HG03064 (cell line): Measurements from ENCODE around the gene MED13L.

ENCODE experiments used
- ATAC-seq: cut with Tn5 transposase; IDR thresholded peaks from one replicate; pipeline ENCODE4 v1.9.1; 2021; ENCODE audit warnings: low read depth; ENCODE audit not compliant: unreplicated experiment

MED13L gene

DNA sequence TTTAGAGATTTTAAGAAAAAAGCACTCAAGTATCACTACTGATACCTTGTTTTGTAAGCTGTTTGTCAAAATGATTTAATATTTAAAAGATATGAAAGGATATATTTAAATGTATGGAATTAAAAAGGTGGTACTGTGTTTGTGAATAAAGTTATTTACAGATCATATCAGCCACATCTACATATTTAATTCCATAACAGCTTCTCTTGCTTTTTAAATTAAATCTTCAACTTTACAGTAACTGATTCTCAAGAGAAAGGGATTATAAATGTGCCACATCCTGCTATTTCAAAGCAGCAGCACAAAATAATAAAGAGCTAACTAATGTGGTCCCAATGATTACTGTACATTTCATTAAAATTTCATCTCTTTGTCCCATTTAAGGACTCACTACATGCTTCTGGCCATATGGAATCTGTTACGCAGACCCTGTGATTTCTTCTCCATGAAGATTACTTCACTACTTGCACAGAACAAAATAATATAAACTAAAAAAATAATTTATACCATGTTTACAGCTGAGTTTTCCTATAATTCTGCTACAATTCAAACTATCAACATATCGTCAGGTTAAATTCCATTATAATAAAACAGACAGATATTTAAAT lies 117.8 kb downstream of the MED13L start:
- no peak for ATAC-seq

DNA sequence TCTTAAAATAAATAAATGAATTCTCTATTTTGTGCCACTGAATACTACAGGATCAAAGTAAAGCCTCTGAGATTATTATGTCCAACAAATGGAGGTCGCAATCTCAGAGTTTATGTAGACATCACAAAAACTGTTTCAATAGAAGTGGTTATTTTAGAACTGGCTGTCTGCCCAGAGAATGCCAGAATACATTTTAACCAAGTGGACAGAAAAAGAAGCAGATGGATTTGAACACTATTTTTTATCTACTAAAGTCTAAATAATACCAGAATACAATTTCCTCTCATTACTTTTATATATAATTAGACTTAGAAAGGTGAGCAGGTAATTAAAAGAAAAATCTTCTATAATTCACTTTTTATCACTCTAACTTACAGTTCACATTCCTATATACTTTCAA lies 118.3 kb downstream of the MED13L start:
- no peak for ATAC-seq

GRCh38 chr12:116157845-116158267 lies 119.6 kb downstream of the MED13L start:
- no peak for ATAC-seq

DNA sequence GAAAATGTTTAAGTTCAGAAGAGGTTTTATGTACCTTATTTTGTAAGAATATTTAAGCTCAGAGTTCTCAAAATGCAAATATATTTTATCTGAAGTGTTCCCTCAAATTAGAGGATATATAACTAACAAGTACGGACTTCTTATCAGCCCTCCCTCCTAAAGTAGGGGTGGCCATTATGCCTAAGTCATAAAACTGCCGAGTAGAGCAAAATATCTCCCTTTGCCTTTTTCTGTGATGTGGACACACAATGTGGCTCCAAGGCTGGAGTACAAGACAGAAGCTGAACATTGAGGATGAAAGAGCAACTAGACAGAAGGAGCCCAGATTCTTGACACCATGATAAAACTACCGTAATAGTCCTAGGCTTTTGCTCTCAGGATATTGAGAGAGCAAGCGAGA lies 120.9 kb downstream of the MED13L start:
- no peak for ATAC-seq

DNA sequence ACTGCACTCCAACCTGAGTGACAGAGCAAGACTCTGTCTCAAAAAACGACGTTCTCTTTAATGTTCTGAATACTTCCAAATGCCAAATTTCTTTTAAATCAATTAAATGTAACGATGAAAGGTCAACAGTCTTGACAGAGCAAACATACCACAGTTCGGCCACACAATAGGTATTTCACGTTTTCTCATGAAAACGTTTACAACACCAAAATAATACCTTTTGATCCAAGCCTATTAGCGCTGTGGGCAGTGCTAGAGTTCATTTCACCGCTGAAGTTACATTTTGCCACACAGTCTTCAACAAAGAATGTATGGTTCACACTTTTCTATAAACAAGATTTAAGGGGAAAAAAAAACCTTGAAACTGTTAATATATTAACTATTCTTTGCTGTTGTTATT lies 122.1 kb downstream of the MED13L start:
- no peak for ATAC-seq

GRCh38 chr12:116153983-116154382 lies 123.5 kb downstream of the MED13L start:
- no peak for ATAC-seq

GRCh38 chr12:116153113-116153512 lies 124.4 kb downstream of the MED13L start:
- ATAC-seq = no peak

GRCh38 chr12:116152268-116152667 lies 125.2 kb downstream of the MED13L start:
- no peak for ATAC-seq

- ATAC-seq = no peak
Observed at GRCh38 chr12:116150452-116150851, 127.0 kb downstream of the MED13L start.

DNA sequence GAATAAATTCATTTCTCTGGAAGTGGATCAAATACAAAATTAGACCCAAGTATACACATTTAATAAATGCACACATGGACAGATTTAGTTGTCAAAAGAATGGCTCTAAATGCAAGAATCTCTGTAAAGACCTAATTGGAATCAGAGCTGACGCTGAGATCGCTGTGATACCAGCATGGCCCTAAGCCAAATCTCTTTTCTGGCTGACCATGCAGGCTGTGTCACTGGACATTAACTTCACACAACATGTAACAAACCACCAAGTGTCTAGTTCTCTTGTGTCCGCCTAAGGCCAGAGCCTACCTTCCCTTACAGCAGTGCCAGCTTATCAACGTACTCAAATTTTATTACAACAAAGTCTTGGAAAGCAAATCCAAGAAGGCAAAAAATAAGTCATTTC lies 127.5 kb downstream of the MED13L start:
- ATAC-seq = no peak

DNA sequence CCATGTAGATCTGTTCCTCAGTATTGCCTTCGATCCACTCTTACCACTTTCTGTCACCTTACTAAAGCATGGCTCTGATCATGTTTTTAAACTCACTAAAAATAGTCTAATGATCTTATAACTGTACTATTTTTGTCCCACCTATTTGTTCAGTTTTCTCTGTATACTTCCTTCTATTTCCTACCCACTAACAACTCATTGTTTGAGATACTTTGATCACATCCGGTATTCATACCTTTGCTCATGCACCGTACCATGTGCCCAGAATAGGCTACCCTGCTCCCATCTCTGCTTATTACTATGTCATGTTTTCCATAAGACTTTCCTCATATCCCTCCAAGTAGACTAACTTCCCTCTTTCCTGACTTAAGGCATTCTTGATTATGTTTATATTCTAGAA lies 128.6 kb downstream of the MED13L start:
- ATAC-seq = no peak

GRCh38 chr12:116146386-116146785 lies 131.1 kb downstream of the MED13L start:
- ATAC-seq = no peak

GRCh38 chr12:116145451-116145850 lies 132.0 kb downstream of the MED13L start:
- ATAC-seq = no peak

DNA sequence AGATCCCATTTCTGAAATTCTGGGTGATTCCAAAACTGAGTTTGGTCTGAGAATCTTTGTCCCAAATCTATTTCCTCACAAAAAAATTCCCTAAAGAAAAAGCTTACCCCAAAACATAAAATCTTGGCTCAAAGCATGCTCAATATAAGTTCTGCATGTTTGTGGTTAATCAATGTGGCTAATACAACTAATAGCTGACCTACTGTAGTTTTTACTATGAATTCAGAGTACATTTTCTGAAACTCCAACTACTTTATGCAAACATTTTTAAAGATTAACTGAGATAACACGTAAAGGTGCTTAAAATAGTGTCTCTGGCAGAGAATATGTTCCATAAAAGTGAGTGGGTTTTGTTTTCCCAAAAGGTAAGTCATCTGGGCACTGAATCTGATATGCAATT lies 133.1 kb downstream of the MED13L start:
- ATAC-seq = no peak

DNA sequence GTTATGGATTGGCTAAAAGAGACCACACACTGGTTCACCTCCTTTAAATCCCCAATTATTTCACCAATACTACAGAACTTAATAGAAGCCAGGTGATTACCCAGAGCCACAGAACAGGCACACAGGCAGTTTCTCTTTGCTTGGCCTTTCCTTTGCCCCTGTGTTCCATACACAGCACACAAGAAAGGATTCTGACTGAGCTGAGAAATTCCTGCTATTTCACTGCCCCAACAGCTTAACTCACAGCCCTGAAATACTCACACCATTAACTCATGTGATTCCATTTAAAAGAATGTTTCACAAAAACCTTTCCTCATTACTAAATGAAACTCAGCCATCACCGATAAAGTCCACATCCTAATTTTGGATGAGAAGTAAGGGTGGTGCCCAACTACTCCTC lies 133.6 kb downstream of the MED13L start:
- no peak for ATAC-seq

- no peak for ATAC-seq
Observed at GRCh38 chr12:116142936-116143898, 134.3 kb downstream of the MED13L start.

- ATAC-seq = no peak
Observed at GRCh38 chr12:116141833-116142162, 135.7 kb downstream of the MED13L start.

DNA sequence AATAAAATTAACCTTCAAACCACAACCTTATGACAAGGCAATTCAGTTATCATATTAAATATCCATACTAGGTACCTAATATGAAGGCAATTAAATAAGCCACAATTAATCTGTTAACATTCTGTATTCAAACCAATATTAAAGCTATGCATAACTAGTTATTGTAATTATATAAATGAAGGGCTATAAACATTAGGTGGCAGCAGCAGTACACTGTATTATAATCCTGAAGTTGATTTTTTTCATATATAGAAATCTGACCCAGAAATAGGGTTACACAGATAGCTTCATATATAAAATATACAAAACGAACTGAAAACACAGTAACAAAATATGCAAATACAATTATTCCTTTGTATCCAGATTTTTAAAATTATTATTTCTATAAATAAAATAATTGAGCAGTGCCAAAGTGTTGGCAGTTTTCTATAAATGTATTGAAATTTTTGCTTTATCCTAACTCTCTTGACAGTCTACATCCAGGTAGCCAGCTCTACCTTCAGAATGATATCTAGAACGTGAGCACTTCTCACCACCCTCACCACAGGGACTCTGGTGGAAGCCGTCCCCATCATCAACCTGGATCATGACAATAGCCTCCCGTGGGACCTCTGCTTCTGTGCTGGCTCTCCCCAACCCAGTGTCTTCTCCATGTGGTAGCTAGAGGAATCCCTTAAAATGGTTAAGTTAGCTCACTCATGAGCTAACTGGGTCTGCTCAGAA lies 136.2 kb downstream of the MED13L start:
- ATAC-seq = no peak

DNA sequence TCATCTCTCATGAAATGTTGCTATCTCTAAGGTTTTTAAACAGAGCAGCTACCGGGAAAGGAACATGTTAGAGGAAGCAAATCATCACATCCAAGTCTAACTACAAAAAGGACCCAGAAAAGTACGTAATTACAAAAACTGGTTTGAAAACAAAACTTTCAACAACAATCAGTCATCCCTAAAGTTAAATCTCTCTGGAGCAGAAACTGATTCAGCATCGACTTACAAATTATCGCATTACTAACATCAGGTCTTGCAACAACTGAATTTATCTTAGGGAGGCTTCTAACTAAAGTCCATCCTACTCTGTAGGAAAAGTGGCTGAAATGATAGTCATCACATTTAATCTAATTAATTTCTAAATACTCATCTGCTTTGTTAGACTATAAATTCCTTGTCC lies 137.0 kb downstream of the MED13L start:
- no peak for ATAC-seq

GRCh38 chr12:116138781-116139180 lies 138.7 kb downstream of the MED13L start:
- no peak for ATAC-seq

DNA sequence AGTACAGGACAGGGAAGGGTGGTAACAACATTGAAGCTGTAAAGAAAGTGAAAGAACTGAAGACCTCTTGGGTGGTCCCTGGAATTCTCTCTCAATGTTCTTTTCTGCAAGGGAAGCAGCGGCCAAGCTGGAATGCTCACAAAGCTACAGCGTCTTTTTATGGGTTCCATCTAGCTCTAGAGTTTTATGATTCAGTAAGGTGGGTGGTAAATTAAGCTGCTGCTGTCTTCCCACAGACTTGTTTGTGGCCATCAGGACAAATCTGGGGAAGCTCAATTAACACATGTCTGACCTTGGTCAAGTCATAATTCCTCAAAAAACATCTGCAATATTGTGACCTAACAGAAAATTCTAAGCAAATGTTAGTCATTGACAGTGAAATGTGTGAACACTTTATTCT lies 139.1 kb downstream of the MED13L start:
- no peak for ATAC-seq
